NCI-H2227 treated with DMSO at 0.1 percent for 48 hours (cell line): Measurements from ENCODE around the gene GLTPD2.

Source experiments
- DNase-seq: peaks from one replicate; lab custom pipeline; 2025; lab: John Stamatoyannopoulos, UW

The GLTPD2 gene

DNA sequence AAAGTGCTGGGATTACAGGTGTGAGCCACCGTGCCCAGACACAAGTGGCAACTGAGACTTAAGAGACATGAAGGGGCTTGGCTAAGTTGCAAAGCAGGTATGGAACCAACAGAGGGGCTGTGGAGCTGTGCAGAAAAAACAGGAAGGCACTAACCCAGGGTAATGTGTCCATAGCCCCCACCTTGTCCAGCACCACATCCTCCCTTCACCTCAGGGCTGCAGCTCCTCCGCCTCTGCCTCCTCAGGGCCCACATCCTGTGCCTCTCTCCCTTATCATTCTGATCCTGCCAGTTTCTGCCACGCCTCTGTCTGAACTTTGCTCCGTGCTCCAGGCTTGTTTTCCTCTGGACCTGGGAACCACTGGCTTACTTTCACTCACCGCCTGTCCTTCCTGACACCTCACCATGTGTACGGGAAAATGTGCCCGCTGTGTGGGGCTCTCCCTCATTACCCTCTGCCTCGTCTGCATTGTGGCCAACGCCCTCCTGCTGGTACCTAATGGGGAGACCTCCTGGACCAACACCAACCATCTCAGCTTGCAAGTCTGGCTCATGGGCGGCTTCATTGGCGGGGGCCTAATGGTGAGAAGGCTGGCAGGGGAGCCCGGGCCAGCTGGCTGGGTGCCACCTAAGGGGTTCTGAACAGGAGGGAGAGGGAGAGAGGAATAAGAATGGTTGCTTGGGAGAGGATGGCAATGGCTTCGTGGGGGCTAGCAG is 17.1 kb upstream of the GLTPD2 start, which contains the start of gene TM4SF5:
Gene TM4SF5 (plus strand): TSS at position 368 of the 716 bp plus-strand sequence. CDS start 37 bp downstream, at position 405.
- DNase-seq, result no peak

DNA sequence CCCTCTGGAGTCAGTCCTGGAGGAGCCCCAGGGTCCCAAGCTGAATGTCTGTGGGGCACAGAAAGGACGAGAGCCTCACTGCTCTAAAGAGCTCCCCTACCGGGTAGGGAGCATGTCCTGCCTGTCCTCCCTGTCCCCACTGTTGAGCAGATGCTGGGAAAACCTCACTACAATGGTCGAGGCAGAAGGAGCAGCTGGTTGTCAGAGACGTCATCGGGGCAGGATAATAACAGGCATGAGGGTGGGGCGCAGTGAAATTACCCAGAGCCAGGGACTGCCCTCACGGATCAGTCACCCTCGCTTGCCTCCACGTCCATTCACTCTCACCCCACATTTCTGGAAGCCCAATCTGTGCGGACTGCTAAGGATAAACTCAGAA is 16.5 kb upstream of the GLTPD2 start:
- no peak for DNase-seq

DNA sequence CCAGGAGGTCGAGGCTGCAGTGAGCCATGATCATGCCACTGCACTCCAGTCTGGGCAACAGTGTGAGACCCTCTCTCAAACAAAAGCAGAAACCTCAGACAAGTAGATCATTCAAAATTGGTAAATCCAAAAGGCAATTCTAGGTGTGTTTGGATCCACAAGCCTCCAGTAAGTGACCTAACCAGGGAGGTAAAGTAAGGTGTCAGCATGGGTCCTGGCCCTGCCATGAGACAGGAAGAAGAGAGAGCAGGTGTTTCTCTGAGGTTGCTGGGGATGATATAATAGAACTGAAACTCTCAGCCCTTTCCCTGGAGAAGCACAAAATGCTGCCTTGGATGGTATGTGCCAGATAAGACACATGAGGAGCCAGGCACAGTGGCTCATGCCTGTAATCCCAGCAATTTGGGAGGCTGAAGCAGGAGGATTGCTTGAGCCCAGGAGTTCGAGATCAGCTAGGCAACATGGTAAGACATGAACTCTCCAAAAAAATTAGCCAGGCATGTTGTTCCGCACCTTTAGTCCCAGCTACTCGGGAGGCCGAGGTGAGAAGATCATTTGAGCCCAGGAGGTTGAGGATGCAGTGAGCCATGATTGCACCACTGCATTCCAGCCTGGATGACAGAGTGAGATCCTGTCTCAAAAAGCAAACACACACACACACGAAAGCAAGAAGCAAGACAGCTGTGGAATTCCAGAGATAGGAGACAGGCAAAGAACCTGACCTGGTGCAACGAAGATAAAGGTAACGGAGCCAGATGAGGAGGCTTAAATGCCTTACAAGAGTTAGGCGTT is 10.6 kb upstream of the GLTPD2 start:
- no peak for DNase-seq

DNA sequence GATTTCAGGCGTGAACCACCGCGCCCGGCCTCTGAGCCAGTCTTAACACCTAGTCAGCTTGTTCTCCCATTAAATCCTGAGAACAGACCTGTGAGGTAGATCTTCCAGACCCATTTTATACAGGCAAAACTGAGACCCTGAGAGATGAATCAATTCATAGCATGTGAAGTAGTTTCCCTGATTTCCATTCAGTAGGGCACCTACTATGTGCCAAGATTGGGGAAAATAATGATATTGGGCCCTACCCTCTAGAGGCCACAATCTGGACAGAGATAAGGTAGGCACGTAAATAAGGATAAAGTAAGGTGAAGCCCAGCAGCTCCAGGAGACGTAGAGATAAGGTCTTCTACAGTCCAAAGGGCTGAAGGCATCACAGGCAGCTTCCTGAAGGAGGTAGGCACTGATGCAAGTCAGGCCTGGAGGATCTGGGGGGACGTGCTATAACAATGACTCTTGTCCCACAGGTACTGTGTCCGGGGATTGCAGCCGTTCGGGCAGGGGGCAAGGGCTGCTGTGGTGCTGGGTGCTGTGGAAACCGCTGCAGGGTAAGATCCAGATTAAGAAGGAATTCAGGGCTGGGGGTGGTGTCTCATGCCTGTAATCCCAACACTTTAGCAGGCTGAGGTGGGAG is 8.3 kb upstream of the GLTPD2 start:
- no peak for DNase-seq

DNA sequence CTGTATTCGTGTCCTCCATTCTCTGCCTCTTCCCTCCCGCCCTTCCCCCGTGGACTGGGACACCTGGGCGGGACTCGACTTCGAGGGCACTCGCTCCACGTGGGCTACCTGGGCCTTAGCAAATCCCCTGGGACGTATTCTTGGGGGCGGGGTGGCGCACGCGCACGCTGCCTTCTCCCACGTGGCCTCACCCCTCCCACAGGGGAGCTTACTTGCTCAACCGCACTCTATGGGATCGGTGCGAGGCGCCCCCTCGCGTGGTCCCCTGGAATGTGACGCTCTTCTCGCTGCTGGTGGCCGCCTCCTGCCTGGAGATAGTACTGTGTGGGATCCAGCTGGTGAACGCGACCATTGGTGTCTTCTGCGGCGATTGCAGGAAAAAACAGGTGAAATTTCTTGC is 6.1 kb upstream of the GLTPD2 start:
- no peak for DNase-seq

DNA sequence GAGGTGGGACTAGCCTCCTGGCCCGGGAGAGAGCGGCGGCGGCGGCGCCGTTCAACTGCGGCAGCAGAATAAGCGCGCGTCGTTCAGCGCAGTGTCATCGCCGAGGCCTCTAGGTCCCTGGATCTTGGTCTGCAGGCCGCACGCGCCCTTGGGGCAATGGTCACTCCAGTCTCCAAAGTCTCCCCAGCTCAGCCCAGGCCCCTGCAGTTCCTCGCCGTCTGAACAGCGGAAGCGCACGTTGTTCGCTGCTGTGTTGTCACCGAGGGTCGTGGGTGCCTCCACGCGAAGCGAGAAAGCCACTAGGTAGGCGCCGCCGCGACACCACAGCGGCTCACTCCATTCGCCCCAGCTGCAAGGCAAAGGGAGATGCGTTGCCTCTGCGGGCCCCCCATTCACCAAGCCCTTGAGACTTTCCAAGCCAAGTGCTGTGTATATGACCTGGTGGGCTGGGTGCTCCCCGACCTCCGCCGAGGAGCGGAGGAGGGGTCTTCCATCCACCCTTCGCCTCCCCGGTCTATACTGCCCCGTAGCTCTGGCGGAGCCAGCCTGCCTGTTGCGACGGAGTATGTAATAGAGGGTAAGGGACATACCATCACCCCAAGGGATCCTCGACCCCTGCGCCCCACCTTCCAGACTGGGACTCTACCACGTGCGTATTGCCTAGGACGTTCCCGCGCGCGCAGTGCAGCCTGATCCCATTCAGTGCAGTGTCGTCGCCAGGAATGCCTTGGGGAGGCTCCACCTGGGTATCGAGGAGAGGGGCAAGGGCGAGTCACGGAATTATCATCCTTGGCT is 3.3 kb upstream of the GLTPD2 start:
- no peak for DNase-seq

DNA sequence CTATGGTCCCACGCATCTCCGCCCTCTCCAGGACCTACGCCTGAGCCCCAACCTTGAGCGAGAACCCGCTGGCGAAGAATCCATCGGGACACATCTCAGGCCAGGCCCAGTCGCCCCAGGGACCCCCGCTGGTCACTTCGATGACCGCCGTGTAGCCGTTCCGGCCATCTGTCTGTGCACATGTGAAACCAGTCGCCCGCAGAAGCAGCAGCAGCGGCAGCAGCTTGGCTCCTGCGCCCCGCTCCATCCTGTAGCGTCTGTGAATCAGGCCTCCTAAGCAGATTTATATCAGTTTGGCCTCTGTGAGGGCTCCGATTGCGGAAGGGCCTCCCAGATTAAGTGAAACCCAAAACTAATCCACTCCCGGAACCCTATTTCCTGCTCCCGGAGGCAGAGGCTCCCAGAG is 2.7 kb upstream of the GLTPD2 start, which contains the start of gene VMO1:
Gene VMO1 (minus strand): TSS at position 259 of the 406 bp plus-strand sequence. CDS start 12 bp downstream, at position 247.
- no peak for DNase-seq

DNA sequence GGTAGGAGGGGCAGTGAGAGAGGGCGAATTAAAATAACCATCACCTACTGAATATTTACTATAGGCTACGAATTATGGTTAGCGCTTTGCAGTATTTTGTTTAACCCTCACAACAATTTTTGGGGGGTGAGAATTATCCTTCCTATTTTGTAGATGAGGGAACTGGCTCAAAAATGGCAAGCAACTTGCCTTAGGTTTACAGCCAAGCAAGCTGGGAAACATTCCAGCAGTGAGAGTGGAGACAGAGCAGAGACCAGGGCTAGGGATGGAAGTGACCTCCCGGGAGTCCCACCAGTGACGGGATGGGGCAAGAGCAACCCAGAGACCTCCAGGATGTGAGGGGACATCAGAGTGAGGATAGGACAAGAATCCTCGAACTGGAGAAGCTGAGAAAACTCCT is 2.2 kb upstream of the GLTPD2 start:
- DNase-seq, result no peak

DNA sequence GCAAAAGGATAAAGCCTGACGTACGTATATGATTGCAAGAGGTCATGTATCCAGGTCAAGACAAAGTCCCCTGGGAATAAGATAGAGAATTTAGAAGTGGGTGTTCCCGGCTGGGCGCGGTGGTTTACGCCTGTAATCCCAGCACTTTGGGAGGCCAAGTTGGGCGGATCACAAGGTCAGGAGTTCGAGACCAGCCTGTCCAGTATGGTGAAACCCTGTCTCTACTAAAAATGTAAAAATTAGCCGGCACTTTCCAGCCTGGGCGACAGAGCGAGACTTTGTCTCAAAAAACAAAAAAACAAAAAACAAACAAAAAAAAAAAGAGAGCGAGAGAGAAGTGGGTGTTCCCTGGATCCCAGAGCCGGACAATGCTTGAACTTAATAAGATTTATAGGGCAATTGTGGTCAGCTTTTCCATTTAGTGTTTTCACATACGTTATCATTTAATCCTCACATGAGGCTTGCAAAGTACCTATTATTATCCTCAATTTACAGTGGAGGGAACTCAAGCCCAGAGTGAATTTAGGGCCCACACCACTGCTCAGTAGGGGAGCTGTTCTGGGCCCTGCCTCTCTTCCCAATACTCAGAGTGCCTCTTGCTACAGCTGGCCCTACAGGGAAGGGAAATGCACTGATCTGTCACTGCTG is 481 bp upstream of the GLTPD2 start:
- peak; percentile 64 for DNase-seq

DNA sequence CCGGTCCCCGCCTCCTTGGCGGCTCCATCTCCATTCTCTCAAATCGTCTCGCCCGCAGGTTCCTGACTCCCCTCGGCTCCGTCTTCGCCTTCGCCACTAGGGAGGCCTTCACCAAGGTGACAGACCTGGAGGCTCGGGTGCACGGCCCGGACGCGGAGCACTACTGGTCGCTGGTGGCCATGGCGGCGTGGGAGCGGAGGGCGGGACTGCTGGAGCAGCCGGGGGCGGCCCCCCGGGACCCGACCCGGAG is 862 bp downstream of the GLTPD2 start:
- peak; percentile 22 for DNase-seq

DNA sequence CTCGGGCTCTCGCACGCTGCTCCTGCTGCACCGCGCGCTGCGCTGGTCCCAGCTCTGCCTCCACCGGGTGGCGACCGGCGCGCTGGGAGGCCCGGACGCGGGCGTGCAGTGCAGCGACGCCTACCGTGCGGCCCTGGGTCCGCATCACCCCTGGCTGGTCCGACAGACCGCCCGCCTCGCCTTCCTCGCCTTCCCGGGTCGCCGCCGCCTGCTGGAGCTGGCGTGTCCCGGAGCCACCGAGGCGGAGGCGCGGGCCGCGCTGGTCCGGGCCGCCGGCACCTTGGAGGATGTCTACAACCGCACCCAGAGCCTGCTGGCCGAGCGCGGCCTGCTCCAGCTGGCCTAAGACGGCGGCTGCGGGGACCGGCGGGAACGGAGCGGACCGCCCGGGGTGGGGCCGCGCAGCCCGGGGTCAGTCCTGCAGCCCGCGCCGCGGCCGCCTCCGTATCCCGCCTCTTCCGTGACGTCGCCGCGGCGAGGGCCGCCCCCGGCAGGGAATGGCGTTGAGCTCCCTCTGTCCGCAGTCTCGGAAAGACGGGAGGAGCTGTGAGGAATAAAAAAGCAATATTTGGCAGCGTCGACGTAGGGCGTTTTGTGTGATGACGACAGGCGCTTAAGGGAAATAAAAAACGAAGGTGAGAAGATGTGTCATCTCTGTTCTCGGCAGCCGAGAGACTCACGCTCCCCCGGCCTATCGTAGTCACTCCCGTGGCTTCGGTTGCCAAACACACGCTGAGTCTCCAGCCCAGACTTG is 1.4 kb downstream of the GLTPD2 start:
- peak; percentile 63 for DNase-seq

DNA sequence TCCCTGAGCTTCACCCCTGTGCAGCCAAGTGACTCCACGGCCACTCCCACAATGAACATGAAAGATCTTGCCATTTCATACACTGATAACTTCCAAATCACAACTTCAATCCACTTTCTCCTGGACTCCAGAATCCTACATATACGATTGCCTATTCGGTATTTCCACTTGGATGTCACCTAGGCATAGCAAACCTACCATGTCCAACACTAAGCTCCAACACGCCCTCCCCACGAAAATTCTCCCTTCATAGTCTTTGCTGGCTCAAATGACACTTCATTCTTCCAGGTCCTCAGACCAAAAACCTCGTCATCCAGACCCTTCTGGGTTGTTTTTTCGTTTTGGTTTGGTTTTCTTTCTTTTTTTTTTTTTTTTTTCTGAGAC is 1.9 kb downstream of the GLTPD2 start:
- DNase-seq, result no peak

DNA sequence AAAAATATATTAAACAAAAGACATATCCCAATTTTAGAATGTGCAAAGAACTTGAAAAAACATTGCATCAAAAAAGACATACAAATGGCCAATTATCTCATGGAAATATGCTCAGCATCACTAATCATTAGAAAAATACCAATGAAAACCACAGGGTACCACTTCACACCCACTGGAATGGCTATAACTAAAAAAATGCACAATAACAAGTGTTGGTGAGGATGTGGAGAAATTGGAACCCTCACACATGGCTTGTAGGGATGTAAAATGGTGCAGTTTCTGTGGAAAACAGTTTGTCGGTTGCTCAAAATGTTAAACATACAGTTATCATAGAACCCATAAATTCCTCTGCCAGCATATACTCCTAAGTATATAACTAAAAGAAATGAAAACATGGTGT is 6.4 kb downstream of the GLTPD2 start:
- DNase-seq, result no peak

DNA sequence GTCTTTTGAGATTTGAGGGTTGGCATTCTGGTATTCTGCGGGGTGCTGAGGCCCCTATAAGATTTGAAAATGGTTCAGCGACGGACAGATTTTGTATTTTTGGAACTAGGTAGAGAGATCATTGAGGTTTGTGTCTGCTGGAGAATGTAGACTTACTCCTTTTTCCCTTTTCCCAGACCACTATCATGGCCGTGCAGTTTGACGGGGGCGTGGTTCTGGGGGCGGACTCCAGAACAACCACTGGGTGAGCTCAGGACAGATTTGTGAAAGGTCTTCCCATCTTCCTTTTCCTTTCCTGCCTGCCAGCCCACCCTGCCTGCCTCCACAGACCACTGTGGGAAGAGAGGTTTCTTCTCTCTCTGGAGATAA is 7.8 kb downstream of the GLTPD2 start:
- DNase-seq, result peak; percentile 3

DNA sequence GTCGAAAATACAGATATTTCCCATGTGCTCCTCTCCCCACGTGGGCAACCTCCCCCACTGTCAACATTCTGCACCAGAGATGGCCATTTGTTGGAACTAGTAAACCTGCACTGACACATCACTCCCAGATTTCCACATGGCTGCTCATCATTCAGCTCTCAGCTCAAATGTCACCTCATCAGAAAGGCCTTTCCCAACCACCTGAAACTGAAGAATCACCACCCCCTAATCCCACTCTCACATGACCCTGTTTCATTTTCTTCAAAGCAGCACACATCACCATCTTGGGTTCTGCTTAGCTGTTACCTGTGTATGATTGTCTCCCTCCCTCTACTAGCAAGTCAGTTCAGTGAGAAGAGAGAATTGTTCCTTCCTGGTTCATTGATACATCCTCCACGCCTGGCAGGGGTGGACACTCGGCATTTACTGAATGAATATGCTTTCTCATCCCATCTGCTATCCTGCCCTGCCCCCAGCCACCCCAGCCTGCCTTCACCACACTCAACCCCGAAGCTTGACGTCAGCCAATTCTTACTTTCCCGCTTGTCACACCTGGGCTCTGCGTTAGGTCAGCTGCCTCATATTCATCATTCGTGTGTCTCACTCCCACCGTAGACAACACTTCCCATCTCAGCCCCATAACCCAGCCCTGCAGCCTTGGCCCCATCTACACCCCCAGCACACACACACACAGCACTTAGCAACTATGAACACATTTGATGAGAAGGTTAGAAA is 11.9 kb downstream of the GLTPD2 start:
- DNase-seq, result peak; percentile 3

DNA sequence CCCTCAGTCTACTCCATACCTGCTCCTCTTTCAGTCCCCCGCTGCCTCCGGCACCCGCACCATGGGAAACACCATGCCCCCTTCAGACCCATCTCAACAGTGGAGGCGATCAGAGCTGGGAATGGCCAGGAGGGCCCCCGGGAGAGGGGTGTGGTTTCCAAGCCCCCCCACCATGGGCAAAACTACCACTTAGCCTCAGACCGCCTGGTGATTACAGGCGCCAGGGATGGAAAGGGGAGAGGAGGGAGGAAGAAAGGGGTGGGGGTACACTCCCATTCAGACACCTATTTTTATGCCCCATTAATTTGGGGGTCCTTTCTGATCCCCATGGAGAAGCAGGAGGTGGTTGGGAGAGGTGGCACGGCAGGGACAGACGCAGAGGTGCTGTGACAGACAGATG is 13.5 kb downstream of the GLTPD2 start, which contains the start of gene C17orf114:
Gene C17orf114 (minus strand): TSS at position 101 of the 400 bp plus-strand sequence.
- DNase-seq, result peak; percentile 29

DNA sequence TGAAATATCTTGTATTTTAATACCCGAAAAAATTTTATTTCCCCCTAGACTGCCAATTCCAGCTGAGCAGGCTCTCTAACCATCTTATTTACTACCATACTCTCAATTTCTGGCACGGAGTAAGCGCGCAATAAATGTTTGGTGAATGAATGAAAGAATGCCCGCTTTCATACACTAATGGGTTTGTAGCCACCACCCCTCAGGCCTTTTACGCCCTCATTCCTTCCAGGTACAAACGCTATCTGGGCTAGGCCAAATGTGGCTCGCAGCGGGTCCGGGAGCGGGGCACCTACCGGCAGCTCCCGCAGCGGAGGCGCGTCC is 17.7 kb downstream of the GLTPD2 start:
- DNase-seq, result no peak

DNA sequence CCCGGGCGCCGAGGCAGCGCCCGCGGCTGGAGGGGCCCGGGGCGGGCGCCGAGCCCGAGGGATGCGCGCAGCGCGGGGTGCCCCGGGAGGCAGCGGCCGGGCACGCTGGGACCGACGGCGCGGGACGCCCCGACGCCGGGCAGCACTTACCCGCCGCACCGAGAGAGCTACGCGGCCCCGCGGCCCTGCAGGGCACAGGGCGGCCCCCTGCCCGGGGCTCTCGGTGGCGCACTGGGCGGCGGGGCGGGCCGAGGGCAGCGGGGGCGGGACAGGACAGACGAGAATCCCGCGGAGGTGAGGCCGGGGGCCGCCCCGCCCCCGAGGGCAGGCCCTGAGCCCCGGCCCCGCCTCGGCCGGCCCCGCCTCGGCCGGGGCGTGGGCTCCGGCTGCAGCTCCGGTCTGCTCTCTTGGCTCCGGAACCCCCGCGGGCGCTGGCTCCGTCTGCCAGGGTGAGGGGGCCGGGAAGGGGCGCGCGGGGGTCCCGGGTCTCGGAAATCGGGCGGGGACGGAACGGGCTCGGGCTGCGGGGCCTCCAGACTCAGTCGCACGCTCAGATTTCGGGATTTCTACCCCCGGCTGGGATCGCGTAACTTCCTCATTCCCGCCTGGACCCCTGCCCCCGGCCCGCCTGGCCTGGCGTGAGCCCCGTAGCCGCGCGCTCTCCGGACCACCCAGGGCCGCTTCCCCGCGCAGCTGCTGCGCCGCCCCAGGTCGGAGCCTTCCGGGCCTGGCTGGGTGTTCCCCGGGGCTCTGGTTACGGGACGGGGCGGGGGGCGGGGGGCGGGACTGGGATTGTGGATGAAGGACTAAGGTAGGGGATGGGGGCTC is 18.2 kb downstream of the GLTPD2 start, which contains the start of gene PLD2:
Gene PLD2 (plus strand): TSS at position 376 of the 828 bp plus-strand sequence. CDS start 621 bp downstream, outside the sequence.
- DNase-seq, result peak; percentile 45

DNA sequence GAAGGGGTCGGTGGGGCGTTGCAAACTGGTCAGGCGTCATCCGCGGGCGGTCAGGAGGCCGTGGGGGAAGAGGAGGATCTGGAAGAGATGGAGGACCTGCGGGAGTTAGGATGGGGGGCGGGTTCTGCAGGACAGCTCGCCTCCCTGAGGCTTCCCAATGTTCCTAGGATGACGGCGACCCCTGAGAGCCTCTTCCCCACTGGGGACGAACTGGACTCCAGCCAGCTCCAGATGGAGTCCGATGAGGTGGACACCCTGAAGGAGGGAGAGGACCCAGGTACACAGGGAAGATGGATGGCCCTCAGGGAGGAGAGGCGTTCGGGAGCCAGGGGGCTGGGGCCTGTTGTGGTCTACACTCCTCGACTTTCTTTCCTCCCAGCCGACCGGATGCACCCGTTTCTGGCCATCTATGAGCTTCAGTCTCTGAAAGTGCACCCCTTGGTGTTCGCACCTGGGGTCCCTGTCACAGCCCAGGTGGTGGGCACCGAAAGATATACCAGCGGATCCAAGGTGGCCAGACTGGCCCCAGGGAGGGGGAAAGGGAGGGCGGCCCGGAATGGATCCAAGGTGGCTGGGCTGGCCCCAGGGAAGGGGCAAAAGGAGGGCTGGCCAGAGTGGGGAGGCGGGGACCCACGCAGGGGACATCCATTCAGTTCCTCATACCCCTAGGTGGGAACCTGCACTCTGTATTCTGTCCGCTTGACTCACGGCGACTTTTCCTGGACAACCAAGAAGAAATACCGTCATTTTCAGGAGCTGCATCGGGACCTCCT is 19.0 kb downstream of the GLTPD2 start:
- DNase-seq, result no peak
